ENCODE measurements around the gene PDCD10. TPM values are rescaled to one million over a fixed set of nuclear protein-coding genes. Genes with fewer than 3 reads are reported as not detected.

PDCD10 gene
- polyA plus RNA-seq, 1 of the 3 experiments (the other 2 are of a cell fraction): 29.0 TPM

DNA sequence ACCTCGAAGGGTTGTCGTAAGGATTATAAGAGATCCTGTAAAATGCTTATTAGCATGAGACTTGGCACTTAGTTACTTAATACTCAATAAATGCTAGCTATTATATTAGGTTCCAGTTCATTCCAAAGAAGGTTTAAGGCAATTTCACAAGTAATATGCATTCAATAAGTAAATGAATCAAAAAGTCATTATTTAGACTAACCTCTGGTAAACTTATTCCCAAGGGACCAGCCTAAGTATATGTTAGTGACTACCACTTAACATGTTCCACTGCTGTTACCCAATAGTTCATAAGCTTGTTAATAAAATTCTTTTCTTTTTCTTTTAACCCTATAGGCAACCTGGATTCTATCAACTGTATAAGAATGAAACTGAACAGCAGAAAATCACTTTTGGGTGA lies 5.1 kb downstream of the PDCD10 start:
- Histone ChIP-seq H3K36me3 (replicated peaks in 1 of 2; ENCODE audit: control insufficient read depth in 1 of 2, insufficient read depth in 2 of 2, low read length in 1 of 2) (peaks cover 3 to 4% of the 10 kb centered on the region in 2 experiments), H3K4me3 (ENCODE audit: low read depth in 2 of 2, low read length in 1 of 2) (no peak overlapping the region), H3K4me1 (ENCODE audit: control insufficient read depth in 1 of 2, insufficient read depth in 2 of 2, low read depth in 1 of 2, low read length in 1 of 2) (peaks cover 11 to 16% of the 10 kb centered on the region in 2 experiments; a peak in 3 of 4 replicates), H3K27ac (ENCODE audit: low read depth in 2 of 2, low read length in 1 of 2) (no peak overlapping the region), H3K79me2 (ENCODE audit: insufficient read depth) (peaks cover 99% of the 10 kb centered on the region), H3K9ac (no peak overlapping the region), H4K20me1 (ENCODE audit: insufficient read depth) (peaks cover 86% of the 10 kb centered on the region), H3K27me3 (ENCODE audit: insufficient read depth) (no peaks in the 10 kb centered on the region), H3K9me3 (no peaks in the 10 kb centered on the region), H2AFZ (ENCODE audit: low read depth) (no peak overlapping the region), H3K4me2 (no peak overlapping the region), H3K9me2 (no peaks in the 10 kb centered on the region), H3F3A (replicated peaks; ENCODE audit: insufficient read depth) (peaks cover 11% of the 10 kb centered on the region)
- POLR2A ChIA-PET: no interaction called here
- CTCF ChIA-PET: interaction anchor here (1.2 kb wide), 1 partner anchor 45 kb away, joined by 3 read pairs; no protein-coding TSS in a partner anchor
- WGBS (ENCODE audit: low lambda C conversion rate): 98% methylated on average over 2 of the region's 2 CpGs
- DNase-seq: no peak
- TF ChIP-seq SMC3 (IDR thresholded peaks at IDR 0.05; ENCODE audit: low read depth, low read length) (no peak), RFX5 (IDR thresholded peaks at IDR 0.05; ENCODE audit: low read length) (no peak), RXRA (IDR thresholded peaks at IDR 0.05; ENCODE audit: borderline replicate concordance, low read depth) (no peak), MEF2A (IDR thresholded peaks at IDR 0.05; ENCODE audit: borderline replicate concordance, low read depth) (no peak), NFIC (IDR thresholded peaks at IDR 0.05; ENCODE audit: borderline replicate concordance) (no peak), POLR2AphosphoS5 (IDR thresholded peaks at IDR 0.05; ENCODE audit: low read depth, low read length) (no peak), CHD2 (IDR thresholded peaks at IDR 0.05; ENCODE audit: low read length, partially characterized antibody) (no peak), EP300 (IDR thresholded peaks at IDR 0.05; ENCODE audit: borderline replicate concordance in 1 of 2, low read depth in 1 of 2, low read length in 1 of 2) (no peak), RCOR1 (IDR thresholded peaks at IDR 0.05; ENCODE audit: low read length) (no peak)
- TF ChIP-seq, protein P1, sequence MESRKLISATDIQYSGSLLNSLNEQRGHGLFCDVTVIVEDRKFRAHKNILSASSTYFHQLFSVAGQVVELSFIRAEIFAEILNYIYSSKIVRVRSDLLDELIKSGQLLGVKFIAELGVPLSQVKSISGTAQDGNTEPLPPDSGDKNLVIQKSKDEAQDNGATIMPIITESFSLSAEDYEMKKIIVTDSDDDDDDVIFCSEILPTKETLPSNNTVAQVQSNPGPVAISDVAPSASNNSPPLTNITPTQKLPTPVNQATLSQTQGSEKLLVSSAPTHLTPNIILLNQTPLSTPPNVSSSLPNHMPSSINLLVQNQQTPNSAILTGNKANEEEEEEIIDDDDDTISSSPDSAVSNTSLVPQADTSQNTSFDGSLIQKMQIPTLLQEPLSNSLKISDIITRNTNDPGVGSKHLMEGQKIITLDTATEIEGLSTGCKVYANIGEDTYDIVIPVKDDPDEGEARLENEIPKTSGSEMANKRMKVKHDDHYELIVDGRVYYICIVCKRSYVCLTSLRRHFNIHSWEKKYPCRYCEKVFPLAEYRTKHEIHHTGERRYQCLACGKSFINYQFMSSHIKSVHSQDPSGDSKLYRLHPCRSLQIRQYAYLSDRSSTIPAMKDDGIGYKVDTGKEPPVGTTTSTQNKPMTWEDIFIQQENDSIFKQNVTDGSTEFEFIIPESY (IDR thresholded peaks at IDR 0.05; ENCODE audit: borderline replicate concordance, low read depth): no peak

GRCh38 chr3:167728632-167729323 lies 5.9 kb downstream of the PDCD10 start:
- CTCF ChIA-PET: interaction anchor here (1.2 kb wide), 1 partner anchor 44 kb away, joined by 3 read pairs; no protein-coding TSS in a partner anchor
- Histone ChIP-seq H3K36me3 (replicated peaks in 1 of 2; ENCODE audit: control insufficient read depth in 1 of 2, insufficient read depth in 2 of 2, low read length in 1 of 2) (peaks cover 3 to 4% of the 10 kb centered on the region in 2 experiments), H3K79me2 (ENCODE audit: insufficient read depth) (peaks cover 100% of the 10 kb centered on the region), H3F3A (replicated peaks; ENCODE audit: insufficient read depth) (peaks cover 8% of the 10 kb centered on the region), H3K27ac (ENCODE audit: low read depth in 2 of 2, low read length in 1 of 2) (peak overlapping the region in 1 of 2 experiments; percentile 51; a peak in 2 of 4 replicates), H3K4me3 (ENCODE audit: low read depth in 2 of 2, low read length in 1 of 2) (no peak overlapping the region), H2AFZ (ENCODE audit: low read depth) (no peak overlapping the region), H3K9me3 (no peaks in the 10 kb centered on the region), H3K9ac (no peak overlapping the region), H4K20me1 (ENCODE audit: insufficient read depth) (peaks cover 94% of the 10 kb centered on the region), H3K27me3 (ENCODE audit: insufficient read depth) (no peaks in the 10 kb centered on the region), H3K9me2 (no peaks in the 10 kb centered on the region), H3K4me1 (ENCODE audit: control insufficient read depth in 1 of 2, insufficient read depth in 2 of 2, low read depth in 1 of 2, low read length in 1 of 2) (peaks cover 9 to 16% of the 10 kb centered on the region in 2 experiments; a peak in 3 of 4 replicates), H3K4me2 (no peak overlapping the region)
- TF ChIP-seq TAF1 (IDR thresholded peaks at IDR 0.05; ENCODE audit: borderline replicate concordance, low read depth, low read length): no peak
- TF ChIP-seq USF1 (IDR thresholded peaks at IDR 0.05; ENCODE audit: borderline replicate concordance, low read depth): no peak
- TF ChIP-seq MEF2A (IDR thresholded peaks at IDR 0.05; ENCODE audit: borderline replicate concordance, low read depth): no peak
- no peak for TF ChIP-seq EZH2phosphoT487 (IDR thresholded peaks at IDR 0.05; ENCODE audit: borderline replicate concordance, low read depth)
- POLR2A ChIA-PET: no interaction called here
- 91% methylated on average over 3 of the region's 3 CpGs for WGBS (ENCODE audit: low lambda C conversion rate)
- DNase-seq: no peak
